ENCODE results near the gene TRPM4.

The TRPM4 gene

GRCh38 chr19:49241769-49242168 lies 84.2 kb downstream of the TRPM4 start:
- no peak for DNase-seq

- no peak for DNase-seq
These were observed 85.5 kb downstream of the TRPM4 start for GRCh38 chr19:49243129-49243528.

GRCh38 chr19:49243726-49244125 lies 86.1 kb downstream of the TRPM4 start:
- DNase-seq = no peak

GRCh38 chr19:49244256-49244655 lies 86.7 kb downstream of the TRPM4 start:
- DNase-seq = no peak

GRCh38 chr19:49247676-49248075 lies 90.1 kb downstream of the TRPM4 start:
- DNase-seq = no peak

GRCh38 chr19:49249933-49250332 lies 92.3 kb downstream of the TRPM4 start:
- no peak for DNase-seq

GRCh38 chr19:49255674-49256073 lies 98.1 kb downstream of the TRPM4 start:
- no peak for DNase-seq

- DNase-seq = no peak
These were observed 99.1 kb downstream of the TRPM4 start for GRCh38 chr19:49256691-49257090.
